ENCODE data around the gene ID1. TPM values are rescaled to one million over a fixed set of nuclear protein-coding genes. Genes with fewer than 3 reads are reported as not detected.

ID1 gene
- total and polyA plus RNA-seq, 2 of the 13 experiments (the other 11 are each of a cell fraction or from before 2014, with no cell fraction given): 320 to 419 TPM

DNA sequence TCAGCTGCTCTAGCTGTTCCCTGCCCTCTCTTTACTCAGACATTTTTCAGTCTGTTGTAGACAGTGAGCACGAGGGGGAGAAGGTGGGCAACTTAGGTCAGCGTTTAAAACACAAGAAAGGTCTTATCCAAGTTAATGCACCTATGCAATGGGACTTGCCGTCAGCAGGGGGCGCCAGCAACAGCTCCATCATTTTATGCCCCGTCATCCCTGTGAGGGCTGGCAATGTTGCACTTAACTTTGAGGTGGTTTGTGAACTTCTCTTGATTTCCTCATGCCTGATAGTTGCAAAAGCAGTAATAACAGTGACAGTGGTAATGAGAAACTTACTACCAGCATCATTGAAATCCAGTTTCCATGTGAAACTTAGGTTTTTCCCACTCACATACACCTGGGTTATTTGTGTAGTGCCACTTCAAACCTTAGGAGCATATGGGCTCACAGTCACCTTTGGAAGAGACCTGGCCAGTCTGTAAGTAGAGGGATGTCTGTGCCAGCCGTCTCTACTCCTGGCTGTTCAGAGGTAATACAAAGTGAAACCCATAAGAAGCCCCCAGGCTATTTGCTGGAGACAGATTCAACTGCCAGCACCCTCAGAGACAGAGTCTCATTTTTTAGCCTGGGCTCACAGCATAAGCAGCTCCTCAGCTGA lies 44.9 kb upstream of the ID1 start (continued):
- TF ChIP-seq ZBTB49 (CRISPR knock-in tag; IDR thresholded peaks at IDR 0.05; ENCODE audit: borderline replicate concordance) (0 out of 2 replicates have a peak, but pooled peaks have one; percentile 10), PCBP2 (optimal IDR thresholded peaks at IDR 0.05; ENCODE audit: low read depth, low read length, poor library complexity, severe bottlenecking) (no peak), ZNF274 (CRISPR knock-in tag; IDR thresholded peaks at IDR 0.05) (no peak), NFE2 (CRISPR knock-in tag; IDR thresholded peaks at IDR 0.05) (peak; percentile 100), YEATS4 (CRISPR knock-in tag; IDR thresholded peaks at IDR 0.05; ENCODE audit: borderline replicate concordance) (no peak), CCAR2 (optimal IDR thresholded peaks at IDR 0.05; ENCODE audit: low read depth, low read length) (no peak), ZFP90 (CRISPR knock-in tag; IDR thresholded peaks at IDR 0.05; ENCODE audit: borderline replicate concordance) (0 out of 2 replicates have a peak, but pooled peaks have one; percentile 39), SAFB2 (CRISPR knock-in tag; IDR thresholded peaks at IDR 0.05; ENCODE audit: borderline replicate concordance, low read depth) (no peak), XRCC5 (optimal IDR thresholded peaks at IDR 0.05; ENCODE audit: low read length) (peak; percentile 93), TP53 (CRISPR knock-in tag; conservative IDR thresholded peaks at IDR 0.05) (no peak), ZNF234 (CRISPR knock-in tag; conservative IDR thresholded peaks at IDR 0.05) (no peak), HOXD1 (CRISPR knock-in tag; IDR thresholded peaks at IDR 0.05) (no peak), THYN1 (CRISPR knock-in tag; IDR thresholded peaks at IDR 0.05; ENCODE audit: borderline replicate concordance, low read depth) (no peak), ZC3H13 (CRISPR knock-in tag; IDR thresholded peaks at IDR 0.05) (no peak), DMTF1 (CRISPR knock-in tag; IDR thresholded peaks at IDR 0.05) (no peak), SMARCE1 (IDR thresholded peaks at IDR 0.05; ENCODE audit: borderline replicate concordance) (no peak), RBM39 (IDR thresholded peaks at IDR 0.05; ENCODE audit: low read depth, low read length, poor library complexity, severe bottlenecking) (no peak), ZNF557 (CRISPR knock-in tag; IDR thresholded peaks at IDR 0.05) (no peak), CENPX (CRISPR knock-in tag; IDR thresholded peaks at IDR 0.05) (no peak)
- TF ChIP-seq, protein P1, sequence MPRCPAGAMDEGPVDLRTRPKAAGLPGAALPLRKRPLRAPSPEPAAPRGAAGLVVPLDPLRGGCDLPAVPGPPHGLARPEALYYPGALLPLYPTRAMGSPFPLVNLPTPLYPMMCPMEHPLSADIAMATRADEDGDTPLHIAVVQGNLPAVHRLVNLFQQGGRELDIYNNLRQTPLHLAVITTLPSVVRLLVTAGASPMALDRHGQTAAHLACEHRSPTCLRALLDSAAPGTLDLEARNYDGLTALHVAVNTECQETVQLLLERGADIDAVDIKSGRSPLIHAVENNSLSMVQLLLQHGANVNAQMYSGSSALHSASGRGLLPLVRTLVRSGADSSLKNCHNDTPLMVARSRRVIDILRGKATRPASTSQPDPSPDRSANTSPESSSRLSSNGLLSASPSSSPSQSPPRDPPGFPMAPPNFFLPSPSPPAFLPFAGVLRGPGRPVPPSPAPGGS (CRISPR knock-in tag; IDR thresholded peaks at IDR 0.05): 0 out of 2 replicates have a peak, but pooled peaks have one; percentile 40
- TF ChIP-seq, protein P2, sequence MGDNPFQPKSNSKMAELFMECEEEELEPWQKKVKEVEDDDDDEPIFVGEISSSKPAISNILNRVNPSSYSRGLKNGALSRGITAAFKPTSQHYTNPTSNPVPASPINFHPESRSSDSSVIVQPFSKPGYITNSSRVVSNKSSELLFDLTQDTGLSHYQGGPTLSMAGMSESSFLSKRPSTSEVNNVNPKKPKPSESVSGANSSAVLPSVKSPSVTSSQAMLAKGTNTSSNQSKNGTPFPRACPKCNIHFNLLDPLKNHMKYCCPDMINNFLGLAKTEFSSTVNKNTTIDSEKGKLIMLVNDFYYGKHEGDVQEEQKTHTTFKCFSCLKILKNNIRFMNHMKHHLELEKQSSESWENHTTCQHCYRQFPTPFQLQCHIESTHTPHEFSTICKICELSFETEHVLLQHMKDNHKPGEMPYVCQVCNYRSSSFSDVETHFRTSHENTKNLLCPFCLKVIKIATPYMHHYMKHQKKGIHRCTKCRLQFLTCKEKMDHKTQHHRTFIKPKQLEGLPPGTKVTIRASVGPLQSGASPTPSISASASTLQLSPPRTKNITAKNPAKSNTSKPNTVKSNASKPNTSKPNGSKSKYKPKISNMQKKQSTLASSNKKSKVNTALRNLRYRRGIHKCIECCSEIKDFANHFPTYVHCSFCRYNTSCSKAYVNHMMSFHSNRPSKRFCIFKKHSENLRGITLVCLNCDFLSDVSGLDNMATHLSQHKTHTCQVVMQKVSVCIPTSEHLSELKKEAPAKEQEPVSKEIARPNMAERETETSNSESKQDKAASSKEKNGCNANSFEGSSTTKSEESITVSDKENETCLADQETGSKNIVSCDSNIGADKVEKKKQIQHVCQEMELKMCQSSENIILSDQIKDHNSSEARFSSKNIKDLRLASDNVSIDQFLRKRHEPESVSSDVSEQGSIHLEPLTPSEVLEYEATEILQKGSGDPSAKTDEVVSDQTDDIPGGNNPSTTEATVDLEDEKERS (CRISPR knock-in tag; IDR thresholded peaks at IDR 0.05): no peak

Data from HepG2 (cell line).